GM12878 (cell line): Measurements from ENCODE around the gene ITIH2. TPM values are rescaled to one million over a fixed set of nuclear protein-coding genes. Genes with fewer than 3 reads are reported as not detected.

Experiments used
- ATAC-seq: fragments of 200-7000 bp; cut with Tn5 transposase; 3 replicates; pipeline ENCODE4 v1.9.1; 2020; ENCODE audit warnings: mild to moderate bottlenecking, moderate library complexity
- BruUV-seq: library from RNA; stranded (reverse); fragments of 400-500 nt; replicated peaks from 2 replicates; lab custom pipeline; 2021; lab: Mats Ljungman, UMichigan
- CTCF ChIA-PET: fragments of 300-600 bp; sonication (Branson Sonifier 250); formaldehyde crosslinking; extraction: SDS; loops from one replicate; lab custom pipeline; 2021; ENCODE audit warnings: inconsistent platforms; lab: Yijun Ruan, JAX
- POLR2A ChIA-PET: fragments of 350-600 bp; formaldehyde crosslinking; extraction: SDS; loops from one replicate; lab custom pipeline; 2021; ENCODE audit warnings: inconsistent platforms; lab: Charles Lee
- RAD21 ChIA-PET: fragments of 300-600 bp; sonication (Branson Sonifier 250); formaldehyde crosslinking; loops from one replicate; lab custom pipeline; 2023; ENCODE audit warnings: antibody characterized with exemption; ENCODE audit not compliant: unreplicated experiment; lab: Charles Lee
- SMC1A ChIA-PET: fragments of 300-600 bp; sonication (Branson Sonifier 250); formaldehyde crosslinking; loops from one replicate; lab custom pipeline; 2023; ENCODE audit not compliant: unreplicated experiment, uncharacterized antibody; lab: Charles Lee
- DNase-seq: peaks from one replicate; pipeline ENCODE4 v3.0.0-alpha.2; 2011; ENCODE audit warnings: low read depth, low spot score
- FAIRE-seq: peaks from 3 replicates; lab custom pipeline; 2011; peaks lifted over from hg19 to GRCh38; lab: Jason Lieb, UNC
- H2AFZ ChIP-seq: 2 replicates; pipeline ENCODE4 v1.6.0; 2011; ENCODE audit warnings: low read depth, low read length, control low read depth; ENCODE audit not compliant: control insufficient read depth
- H3K27ac ChIP-seq: 2 replicates; pipeline ENCODE4 v1.5.1; 2011; ENCODE audit warnings: control low read depth; ENCODE audit not compliant: control insufficient read depth, insufficient read depth
- H3K27me3 ChIP-seq, 2 experiments: replicated peaks in 1 of 2; 2 replicates each; pipeline versions ENCODE4 v1.6.0 to v1.6.1; 2011; ENCODE audit warnings: low read length in 1 of 2; ENCODE audit not compliant: control insufficient read depth in 2 of 2, insufficient read depth in 2 of 2
- H3K36me3 ChIP-seq, 2 experiments: 2 replicates each; pipeline ENCODE4 v1.5.1; 2011; ENCODE audit warnings: low read length in 1 of 2; ENCODE audit not compliant: control insufficient read depth in 2 of 2, insufficient read depth in 2 of 2
- H3K4me1 ChIP-seq: 2 replicates; pipeline ENCODE4 v1.6.1; 2011; ENCODE audit warnings: mild to moderate bottlenecking, low read length, moderate library complexity, mixed read lengths; ENCODE audit not compliant: control insufficient read depth, insufficient read depth
- H3K4me2 ChIP-seq: 2 replicates; pipeline ENCODE4 v1.6.0; 2011; ENCODE audit warnings: control low read depth; ENCODE audit not compliant: control insufficient read depth, insufficient read depth
- H3K4me3 ChIP-seq: fragments of 200-600 bp; sonication (generic); 2 replicates; pipeline ENCODE4 v1.5.1; 2016
- H3K79me2 ChIP-seq: 2 replicates; pipeline ENCODE4 v1.6.0; 2011; ENCODE audit warnings: low read length; ENCODE audit not compliant: control insufficient read depth, insufficient read depth
- H3K9ac ChIP-seq: 2 replicates; pipeline ENCODE4 v1.8.0; 2011; ENCODE audit warnings: low read length, control low read depth, mixed read lengths; ENCODE audit not compliant: control insufficient read depth, insufficient read depth
- H3K9me3 ChIP-seq: replicated peaks from 3 replicates; pipeline ENCODE4 v1.5.1; 2011; ENCODE audit warnings: mild to moderate bottlenecking, low read length; ENCODE audit not compliant: control insufficient read depth, insufficient read depth
- H4K20me1 ChIP-seq: 2 replicates; pipeline ENCODE4 v1.6.0; 2011; ENCODE audit not compliant: control insufficient read depth, insufficient read depth
- ATF7 ChIP-seq: fragments of 450-650 bp; IDR thresholded peaks from 2 replicates; pipeline ENCODE4 v1.6.1; 2016; ENCODE audit warnings: low read depth, mild to moderate bottlenecking
- BHLHE40 ChIP-seq, 2 experiments: fragments of 450-650 bp in 1 of 2; IDR thresholded peaks; 2 replicates each; pipeline ENCODE4 v1.6.1; 2011 to 2017; ENCODE audit warnings: low read depth in 2 of 2, borderline replicate concordance in 1 of 2, improper control_type of control experiment in 1 of 2, low read length in 1 of 2, mild to moderate bottlenecking in 1 of 2
- CHD4 ChIP-seq: fragments of 200-600 bp; sonication (generic); IDR thresholded peaks from 2 replicates; pipeline ENCODE4 v1.6.1; 2016; ENCODE audit warnings: mild to moderate bottlenecking
- EGR1 ChIP-seq, 2 experiments: IDR thresholded peaks; 1 replicate in 1 of 2; 2 replicates in 1 of 2; pipeline ENCODE4 v1.6.1; 2011 to 2012; ENCODE audit warnings: low read depth in 2 of 2, low read length in 2 of 2, borderline replicate concordance in 1 of 2, mild to moderate bottlenecking in 1 of 2, moderate library complexity in 1 of 2
- RELA ChIP-seq: fragments of 450-650 bp; IDR thresholded peaks from 2 replicates; pipeline ENCODE4 v1.8.0; 2014; ENCODE audit warnings: borderline replicate concordance; ENCODE audit not compliant: partially characterized antibody
- SP1 ChIP-seq: IDR thresholded peaks from one replicate; pipeline ENCODE4 v1.6.1; 2011; ENCODE audit warnings: low read depth, low read length
- TAF1 ChIP-seq: IDR thresholded peaks from 2 replicates; pipeline ENCODE4 v1.6.1; 2011; ENCODE audit warnings: mild to moderate bottlenecking, low read depth, low read length, borderline replicate concordance
- TCF7 ChIP-seq: IDR thresholded peaks from 2 replicates; pipeline ENCODE4 v1.6.1; 2014; ENCODE audit warnings: antibody characterized with exemption, borderline replicate concordance
- ZNF24 ChIP-seq: fragments of 450-650 bp; IDR thresholded peaks from 2 replicates; pipeline ENCODE4 v1.6.1; 2017; ENCODE audit warnings: antibody characterized with exemption, mild to moderate bottlenecking
- ZNF687 ChIP-seq: fragments of 450-650 bp; IDR thresholded peaks from 2 replicates; pipeline ENCODE4 v1.6.1; 2017; ENCODE audit warnings: mild to moderate bottlenecking, moderate library complexity
- WGBS: methylation state at CpG from one replicate; pipeline ENCODE4 v1.1.6; 2016; ENCODE audit warnings: low lambda C conversion rate; ENCODE audit not compliant: insufficient replicate concordance, insufficient coverage; ENCODE audit errors: missing lambda C conversion rate; 5-methylcytosine and 5-hydroxymethylcytosine counted together
- in situ Hi-C: fragments of 300-500 bp; cut with MboI; formaldehyde crosslinking; loops from 9 replicates; pipeline ENCODE4 v1.14.3; 2018; ENCODE audit warnings: mixed read lengths
- intact Hi-C: fragments of 100-400 bp; cut with micrococcal nuclease; formaldehyde crosslinking; loops from one replicate; pipeline ENCODE4 v1.14.2; 2022; ENCODE audit not compliant: unreplicated experiment
- polyA plus RNA-seq, 11 experiments: library from polyadenylated mRNA; depleted of rRNA in 4 of 11; unstranded in 6 of 11; stranded (reverse) in 5 of 11; fragments of >200 nt; fragmentation: Nextera tagmentation in 4 of 11; fragmentation: Illumina TruSeq in 1 of 11; extraction: Ambion mirVana in 4 of 11; extraction: Trizol in 1 of 11; gene quantifications; 1 replicate in 1 of 11; 2 replicates in 10 of 11; pipeline versions ENCODE4 v1.2.1 to v1.2.3, GENCODE V29; 2011 to 2016; ENCODE audit warnings: inconsistent platforms in 2 of 11, missing spikeins in 2 of 11, low read depth in 1 of 11
- total RNA-seq, 4 experiments: library from RNA; depleted of rRNA in 3 of 4; stranded (reverse); fragments of >200 nt in 3 of 4; fragmentation: Illumina TruSeq in 1 of 4; extraction: Trizol in 1 of 4; gene quantifications; 2 replicates each; pipeline versions ENCODE4 v1.2.1 to v1.2.3, GENCODE V29; 2013 to 2021

ITIH2 gene
- total and polyA plus RNA-seq, 10 of the 15 experiments (the other 5 are each of a cell fraction or from before 2014, with no cell fraction given), result 0.05 to 0.72 (median 0.53) TPM; not detected in 7

- no TSS peak for BruUV-seq
- 97% methylated on average over 4 of the region's 4 CpGs for WGBS
- no peak for DNase-seq
- no peaks in the 10 kb centered on the region for H3K27me3 ChIP-seq
- RAD21 ChIA-PET, result no interaction called here
- no peaks in the 10 kb centered on the region for H3K4me1 ChIP-seq
- H3K4me3 ChIP-seq, result no peak overlapping the region
- H3K36me3 ChIP-seq, result peaks cover 9 to 24% of the 10 kb centered on the region in 2 experiments
- H4K20me1 ChIP-seq, result peaks cover 3% of the 10 kb centered on the region; the same call in 1 of the 2 replicates
- no peak overlapping the region for H3K27ac ChIP-seq
- no peak for ATAC-seq
- no peak overlapping the region for H2AFZ ChIP-seq
- H3K4me2 ChIP-seq, result no peak overlapping the region
- no peak for FAIRE-seq
- no peaks in the 10 kb centered on the region for H3K9me3 ChIP-seq
- POLR2A ChIA-PET, result no interaction called here
- intact Hi-C loops, result no loop called here
- TF ChIP-seq TCF7, result no peak
- TF ChIP-seq ZNF687, result no peak
- no peak for TF ChIP-seq CHD4
- no peak for TF ChIP-seq RELA
- no peak for TF ChIP-seq BHLHE40 (IDR thresholded peaks at IDR 0.05; ENCODE audit: borderline replicate concordance in 1 of 2, low read depth in 2 of 2, low read length in 1 of 2)
- no peak for TF ChIP-seq ZNF24
- TF ChIP-seq ATF7, result no peak
- no peak for TF ChIP-seq SP1
- TF ChIP-seq TAF1, result no peak
- no peak for TF ChIP-seq EGR1 (IDR thresholded peaks at IDR 0.05; ENCODE audit: borderline replicate concordance in 1 of 2, low read depth in 2 of 2, low read length in 2 of 2)
- in situ Hi-C loops, result no loop called here
- no peak overlapping the region for H3K9ac ChIP-seq
- SMC1A ChIA-PET, result interaction anchor here (0.9 to 1.1 kb wide), 3 partner anchors 10 to 53 kb away, joined by 3 to 5 read pairs (median 3); no protein-coding TSS in a partner anchor
- peaks cover 53% of the 10 kb centered on the region for H3K79me2 ChIP-seq
- CTCF ChIA-PET, result no interaction called here
These were observed 92.5 kb downstream of the ITIH2 start for GRCh38 chr10:7795605-7796004.
